HEK293 (cell line): ENCODE data around the gene ZMYND10.
A peak's percentile ranks its signal among the peaks of the same experiment; 100 is the strongest.

Experiments used
- CTCF ChIA-PET: fragments of 350-600 bp; formaldehyde crosslinking; extraction: SDS; loops from one replicate; lab custom pipeline; 2021; ENCODE audit warnings: antibody characterized with exemption; lab: Yijun Ruan, JAX
- POLR2A ChIA-PET: fragments of 300-600 bp; formaldehyde crosslinking; extraction: SDS; loops from one replicate; lab custom pipeline; 2020; ENCODE audit warnings: antibody characterized with exemption, inconsistent platforms; lab: Yijun Ruan, JAX
- H3K27ac ChIP-seq: fragments of 200-500 bp; sonication (Bioruptor generic); 2 replicates; pipeline ENCODE4 v1.5.1; 2014; ENCODE audit warnings: low read depth, low read length, control low read depth, inconsistent platforms; ENCODE audit errors: extremely low read depth
- H3K36me3 ChIP-seq, 2 experiments: fragments of 200-500 bp in 1 of 2; sonication (Bioruptor generic) in 1 of 2; 1 replicate in 1 of 2; 2 replicates in 1 of 2; pipeline ENCODE4 v1.5.1; 2014 to 2017; ENCODE audit warnings: inconsistent platforms in 2 of 2, low read length in 2 of 2; ENCODE audit not compliant: control insufficient read depth in 2 of 2, insufficient read depth in 1 of 2
- H3K4me1 ChIP-seq: fragments of 200-500 bp; sonication (Bioruptor generic); 2 replicates; pipeline ENCODE4 v1.5.1; 2014; ENCODE audit warnings: mild to moderate bottlenecking, low read length, inconsistent platforms; ENCODE audit not compliant: control insufficient read depth, insufficient read depth
- H3K4me3 ChIP-seq: 2 replicates; pipeline ENCODE4 v1.5.1; 2011; ENCODE audit warnings: low read depth, mild to moderate bottlenecking, control low read depth, low read length, moderate library complexity
- H3K9me3 ChIP-seq: fragments of 200-500 bp; sonication (Bioruptor generic); 2 replicates; pipeline ENCODE4 v1.5.1; 2014; ENCODE audit warnings: low read depth, low read length, inconsistent platforms; ENCODE audit not compliant: control insufficient read depth, insufficient read depth
- ATF2 ChIP-seq: fragments of 450-650 bp; formaldehyde crosslinking; IDR thresholded peaks from 2 replicates; pipeline ENCODE4 v1.5.1; 2016; ENCODE audit warnings: missing biosample characterization, missing genetic modification characterization, low read depth
- KLF9 ChIP-seq: fragments of 450-650 bp; formaldehyde crosslinking; IDR thresholded peaks from 2 replicates; pipeline ENCODE4 v1.5.1; 2016; ENCODE audit warnings: missing biosample characterization, missing genetic modification characterization, low read depth
- SALL2 ChIP-seq: fragments of 450-650 bp; formaldehyde crosslinking; IDR thresholded peaks from 2 replicates; pipeline ENCODE4 v1.5.0; 2017; ENCODE audit warnings: missing biosample characterization, mild to moderate bottlenecking, missing genetic modification characterization, borderline replicate concordance
- SCRT1 ChIP-seq: fragments of 450-650 bp; formaldehyde crosslinking; IDR thresholded peaks from 2 replicates; pipeline ENCODE4 v1.5.1; 2016; ENCODE audit warnings: missing biosample characterization, missing genetic modification characterization, borderline replicate concordance
- ZBTB48 ChIP-seq: fragments of 450-650 bp; formaldehyde crosslinking; IDR thresholded peaks from 2 replicates; pipeline ENCODE4 v1.5.1; 2016; ENCODE audit warnings: missing biosample characterization, missing genetic modification characterization
- ZNF133 ChIP-seq: fragments of 450-650 bp; formaldehyde crosslinking; IDR thresholded peaks from 2 replicates; pipeline ENCODE4 v1.5.1; 2016; ENCODE audit warnings: missing biosample characterization, missing genetic modification characterization
- ZNF169 ChIP-seq: fragments of 450-650 bp; formaldehyde crosslinking; IDR thresholded peaks from 2 replicates; pipeline ENCODE4 v1.5.1; 2016; ENCODE audit warnings: missing biosample characterization, missing genetic modification characterization
- ZNF174 ChIP-seq: fragments of 450-650 bp; formaldehyde crosslinking; IDR thresholded peaks from 2 replicates; pipeline ENCODE4 v1.5.0; 2017; ENCODE audit warnings: missing biosample characterization, mild to moderate bottlenecking, missing genetic modification characterization
- ZNF24 ChIP-seq: fragments of 450-650 bp; formaldehyde crosslinking; IDR thresholded peaks from 2 replicates; pipeline ENCODE4 v1.5.1; 2016; ENCODE audit warnings: missing biosample characterization, missing genetic modification characterization
- ZNF26 ChIP-seq: fragments of 450-650 bp; formaldehyde crosslinking; IDR thresholded peaks from 2 replicates; pipeline ENCODE4 v1.5.1; 2016; ENCODE audit warnings: missing biosample characterization, missing genetic modification characterization
- ZNF324 ChIP-seq: fragments of 450-650 bp; formaldehyde crosslinking; IDR thresholded peaks from 2 replicates; pipeline ENCODE4 v1.5.1; 2016; ENCODE audit warnings: missing biosample characterization, missing genetic modification characterization
- ZNF423 ChIP-seq: fragments of 450-650 bp; formaldehyde crosslinking; IDR thresholded peaks from 2 replicates; pipeline ENCODE4 v1.5.1; 2016; ENCODE audit warnings: missing biosample characterization, missing genetic modification characterization
- ZNF48 ChIP-seq: fragments of 450-650 bp; formaldehyde crosslinking; IDR thresholded peaks from 2 replicates; pipeline ENCODE4 v1.5.1; 2016; ENCODE audit warnings: missing biosample characterization, missing genetic modification characterization
- ZNF548 ChIP-seq: fragments of 450-650 bp; formaldehyde crosslinking; IDR thresholded peaks from 2 replicates; pipeline ENCODE4 v1.5.1; 2016; ENCODE audit warnings: missing biosample characterization, missing genetic modification characterization
- ZNF600 ChIP-seq: fragments of 450-650 bp; formaldehyde crosslinking; IDR thresholded peaks from 2 replicates; pipeline ENCODE4 v1.5.1; 2016; ENCODE audit warnings: missing biosample characterization, missing genetic modification characterization
- ZNF677 ChIP-seq: fragments of 450-650 bp; IDR thresholded peaks from 2 replicates; pipeline ENCODE4 v1.5.0; 2018; ENCODE audit warnings: missing biosample characterization, mild to moderate bottlenecking, missing genetic modification characterization, moderate library complexity
- ZNF701 ChIP-seq: fragments of 450-650 bp; formaldehyde crosslinking; IDR thresholded peaks from 2 replicates; pipeline ENCODE4 v1.5.1; 2016; ENCODE audit warnings: missing biosample characterization, missing genetic modification characterization
- ZNF776 ChIP-seq: fragments of 450-650 bp; formaldehyde crosslinking; IDR thresholded peaks from 2 replicates; pipeline ENCODE4 v1.5.0; 2017; ENCODE audit warnings: missing biosample characterization, missing genetic modification characterization, borderline replicate concordance
- ZNF785 ChIP-seq: fragments of 450-650 bp; formaldehyde crosslinking; IDR thresholded peaks from 2 replicates; pipeline ENCODE4 v1.5.1; 2016; ENCODE audit warnings: missing biosample characterization, missing genetic modification characterization
- ZSCAN18 ChIP-seq: fragments of 450-650 bp; formaldehyde crosslinking; IDR thresholded peaks from 2 replicates; pipeline ENCODE4 v1.5.1; 2016; ENCODE audit warnings: missing biosample characterization, missing genetic modification characterization
- TF ChIP-seq, protein P1 (sequence below): fragments of 450-650 bp; formaldehyde crosslinking; IDR thresholded peaks from 2 replicates; pipeline ENCODE4; 2016; ENCODE audit warnings: missing biosample characterization, missing genetic modification characterization
- TF ChIP-seq, protein P2 (sequence below): fragments of 450-650 bp; formaldehyde crosslinking; IDR thresholded peaks from 2 replicates; pipeline ENCODE4 v1.5.1; 2016; ENCODE audit warnings: missing biosample characterization, missing genetic modification characterization
- TF ChIP-seq, protein P3 (sequence below): fragments of 450-650 bp; formaldehyde crosslinking; IDR thresholded peaks from 2 replicates; pipeline ENCODE4 v1.5.1; 2017; ENCODE audit warnings: missing biosample characterization, mild to moderate bottlenecking, missing genetic modification characterization, moderate library complexity

ZMYND10 gene

DNA sequence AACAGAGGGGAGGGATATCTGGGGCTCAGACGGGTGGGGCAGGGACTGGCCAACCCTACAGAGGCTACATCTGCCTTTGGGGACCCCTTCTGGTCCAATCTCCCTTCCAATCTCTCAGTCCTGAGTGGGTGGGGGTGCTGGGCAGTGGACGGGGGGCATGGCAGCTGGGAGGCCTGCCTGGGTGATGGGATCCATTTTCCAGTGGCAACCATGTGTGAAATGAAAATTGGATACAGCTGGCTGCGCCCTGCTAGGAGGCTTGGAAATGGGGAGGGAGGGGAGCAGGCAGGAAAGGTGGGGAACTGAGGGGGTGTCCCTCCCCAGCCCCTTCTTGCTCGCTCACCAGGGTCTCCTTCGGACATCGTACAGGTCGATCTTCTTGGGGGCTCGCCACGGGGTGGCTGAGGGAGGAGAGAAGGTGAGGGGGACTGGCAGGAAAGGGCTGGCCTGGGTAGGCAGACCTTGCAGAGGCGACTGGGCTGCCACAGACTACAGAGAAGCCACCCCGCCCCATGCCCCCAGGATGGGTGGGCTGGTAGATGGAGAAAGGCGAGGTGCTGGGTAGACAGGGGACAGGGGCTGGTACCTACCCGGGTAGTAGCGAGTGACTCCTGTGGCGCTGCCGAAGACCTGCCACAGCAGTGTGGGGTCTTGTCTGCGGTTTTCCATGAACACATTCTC lies 35.0 kb upstream of the ZMYND10 start:
- CTCF ChIA-PET: no interaction called here
- Histone ChIP-seq H3K36me3 (no peaks in the 10 kb centered on the region), H3K4me3 (no peak overlapping the region), H3K9me3 (no peaks in the 10 kb centered on the region), H3K27ac (no peak overlapping the region), H3K4me1 (no peaks in the 10 kb centered on the region)
- POLR2A ChIA-PET: interaction anchor here (0.6 kb wide), 1 partner anchor 30 kb away, joined by 7 read pairs; no protein-coding TSS in a partner anchor
- TF ChIP-seq SCRT1: no peak
- TF ChIP-seq ZNF600 (tag by site-specific recombination): no peak
- no peak for TF ChIP-seq ZNF24 (tag by site-specific recombination)
- TF ChIP-seq ZBTB48: no peak
- no peak for TF ChIP-seq ZNF548 (tag by site-specific recombination)
- no peak for TF ChIP-seq SALL2
- TF ChIP-seq, protein P1, sequence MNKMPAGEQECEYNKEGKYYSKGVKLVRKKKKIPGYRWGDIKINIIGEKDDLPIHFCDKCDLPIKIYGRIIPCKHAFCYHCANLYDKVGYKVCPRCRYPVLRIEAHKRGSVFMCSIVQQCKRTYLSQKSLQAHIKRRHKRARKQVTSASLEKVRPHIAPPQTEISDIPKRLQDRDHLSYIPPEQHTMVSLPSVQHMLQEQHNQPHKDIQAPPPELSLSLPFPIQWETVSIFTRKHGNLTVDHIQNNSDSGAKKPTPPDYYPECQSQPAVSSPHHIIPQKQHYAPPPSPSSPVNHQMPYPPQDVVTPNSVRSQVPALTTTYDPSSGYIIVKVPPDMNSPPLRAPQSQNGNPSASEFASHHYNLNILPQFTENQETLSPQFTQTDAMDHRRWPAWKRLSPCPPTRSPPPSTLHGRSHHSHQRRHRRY (tag by site-specific recombination): no peak
- no peak for TF ChIP-seq ZNF423 (tag by site-specific recombination)
- TF ChIP-seq ZNF785 (tag by site-specific recombination): no peak
- no peak for TF ChIP-seq ZNF133 (tag by site-specific recombination)
- TF ChIP-seq ZNF48 (tag by site-specific recombination): no peak
- TF ChIP-seq KLF9 (tag by site-specific recombination): no peak
- no peak for TF ChIP-seq ZNF174
- TF ChIP-seq ZNF169 (tag by site-specific recombination): no peak
- TF ChIP-seq, protein P2, sequence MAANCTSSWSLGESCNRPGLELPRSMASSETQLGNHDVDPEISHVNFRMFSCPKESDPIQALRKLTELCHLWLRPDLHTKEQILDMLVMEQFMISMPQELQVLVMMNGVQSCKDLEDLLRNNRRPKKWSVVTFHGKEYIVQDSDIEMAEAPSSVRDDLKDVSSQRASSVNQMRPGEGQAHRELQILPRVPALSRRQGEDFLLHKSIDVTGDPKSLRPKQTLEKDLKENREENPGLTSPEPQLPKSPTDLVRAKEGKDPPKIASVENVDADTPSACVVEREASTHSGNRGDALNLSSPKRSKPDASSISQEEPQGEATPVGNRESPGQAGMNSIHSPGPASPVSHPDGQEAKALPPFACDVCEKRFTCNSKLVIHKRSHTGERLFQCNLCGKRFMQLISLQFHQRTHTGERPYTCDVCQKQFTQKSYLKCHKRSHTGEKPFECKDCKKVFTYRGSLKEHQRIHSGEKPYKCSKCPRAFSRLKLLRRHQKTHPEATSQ: no peak
- TF ChIP-seq ZNF701 (tag by site-specific recombination): no peak
- no peak for TF ChIP-seq ZNF324

- Histone ChIP-seq H3K4me1 (no peaks in the 10 kb centered on the region), H3K36me3 (no peaks in the 10 kb centered on the region), H3K27ac (no peak overlapping the region), H3K9me3 (no peaks in the 10 kb centered on the region), H3K4me3 (no peak overlapping the region)
- POLR2A ChIA-PET: no interaction called here
- CTCF ChIA-PET: interaction anchor here (0.6 kb wide), 1 partner anchor 144 kb away, joined by 3 read pairs; no protein-coding TSS in a partner anchor
- no peak for TF ChIP-seq ZNF776 (tag by site-specific recombination)
- no peak for TF ChIP-seq ZSCAN18
- 0 out of 2 replicates have a peak, but pooled peaks have one; percentile 31 for TF ChIP-seq ATF2
- TF ChIP-seq ZNF677: no peak
- TF ChIP-seq ZNF26 (tag by site-specific recombination): no peak
- TF ChIP-seq, protein P3, sequence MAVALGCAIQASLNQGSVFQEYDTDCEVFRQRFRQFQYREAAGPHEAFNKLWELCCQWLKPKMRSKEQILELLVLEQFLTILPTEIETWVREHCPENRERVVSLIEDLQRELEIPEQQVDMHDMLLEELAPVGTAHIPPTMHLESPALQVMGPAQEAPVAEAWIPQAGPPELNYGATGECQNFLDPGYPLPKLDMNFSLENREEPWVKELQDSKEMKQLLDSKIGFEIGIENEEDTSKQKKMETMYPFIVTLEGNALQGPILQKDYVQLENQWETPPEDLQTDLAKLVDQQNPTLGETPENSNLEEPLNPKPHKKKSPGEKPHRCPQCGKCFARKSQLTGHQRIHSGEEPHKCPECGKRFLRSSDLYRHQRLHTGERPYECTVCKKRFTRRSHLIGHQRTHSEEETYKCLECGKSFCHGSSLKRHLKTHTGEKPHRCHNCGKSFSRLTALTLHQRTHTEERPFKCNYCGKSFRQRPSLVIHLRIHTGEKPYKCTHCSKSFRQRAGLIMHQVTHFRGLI: no peak
Measured at GRCh38 chr3:50378757-50379156, 33.2 kb upstream of the ZMYND10 start.
